ENCODE results near the gene TCTA. TPM values are rescaled to one million over a fixed set of nuclear protein-coding genes. Genes with fewer than 3 reads are reported as not detected.

Gene TCTA
- 14.0 and 17.2 TPM in 2 replicates for total RNA-seq (2022)
- Bru-seq, nascent RNA: percentile 67 among the genes with signal in this experiment
- percentile 74 among the genes with signal in this experiment for BruChase-seq, experiment 1, labeled RNA remaining after a 6-hour chase
- BruChase-seq, experiment 2, labeled RNA remaining after a 2-hour chase: percentile 66 among the genes with signal in this experiment
- long read RNA-seq, transcript TCTA-201 (3 exons, 2,146 nt): major isoform, 33 of 39 reads
- long read RNA-seq, partial matches to known transcripts: 2 of 39 reads
- long read RNA-seq, other reads (novel, unspliced or antisense): 2 of 39 reads

GRCh38 chr3:49411968-49412631 lies at the start of gene TCTA, which contains the start of gene RHOA:
TCTA (plus strand) TSS chr3:49412423; CDS start chr3:49412427, 4 bp downstream.
RHOA (minus strand) TSS chr3:49411976; CDS start chr3:49375589, 36,387 bp downstream.
- Mint-ChIP-seq H3K4me1 (ENCODE audit: insufficient read depth, unreplicated experiment) (peaks cover 32% of the 10 kb centered on the region), H3K36me3 (ENCODE audit: insufficient read depth, unreplicated experiment) (peaks cover 23% of the 10 kb centered on the region), H3K27me3 (ENCODE audit: insufficient read depth, unreplicated experiment) (no peaks in the 10 kb centered on the region), H3K27ac (ENCODE audit: low read depth, unreplicated experiment) (peak within 1 kb of the TSS; percentile 94), H3K4me3 (ENCODE audit: unreplicated experiment) (peak within 1 kb of the TSS; percentile 90), H3K9me3 (ENCODE audit: unreplicated experiment) (no peaks in the 10 kb centered on the region)
- TSS peak; percentile 73 for BruUV-seq (replicated peaks)
- ChIA-PET POLR2A (interaction anchor here (0.6 to 3.2 kb wide), 29 partner anchors 9 to 564 kb away, joined by 3 to 49 read pairs (median 5); partner anchors contain the start of genes AMT, ARIH2, DAG1 and GPX1), CTCF (interaction anchor here (0.6 to 1.9 kb wide), 3 partner anchors 9 to 1889 kb away, joined by 3 to 6 read pairs (median 4); partner anchors contain the start of gene NICN1)
- DNase-seq (ENCODE audit: unreplicated experiment): peak; percentile 100
- TF ChIP-seq CTCF (IDR thresholded peaks at IDR 0.05; ENCODE audit: unreplicated experiment): no peak
- intact Hi-C loops (cut with micrococcal nuclease): loop anchor here (1.0 to 5.0 kb wide), 5 partner anchors 17 to 65 kb away; partner anchors contain the start of genes GPX1 and NICN1

- no peak for TF ChIP-seq CTCF (IDR thresholded peaks at IDR 0.05; ENCODE audit: unreplicated experiment)
- H3K36me3 Mint-ChIP-seq (ENCODE audit: insufficient read depth, unreplicated experiment): peaks cover 91% of the 10 kb centered on the region
- no peak overlapping the region for H3K4me3 Mint-ChIP-seq (ENCODE audit: unreplicated experiment)
- BruUV-seq (replicated peaks): no TSS peak
- peak overlapping the region; percentile 64 for H3K27ac Mint-ChIP-seq (ENCODE audit: low read depth, unreplicated experiment)
- H3K27me3 Mint-ChIP-seq (ENCODE audit: insufficient read depth, unreplicated experiment): no peaks in the 10 kb centered on the region
- intact Hi-C loops (cut with micrococcal nuclease): no loop called here
- ChIA-PET POLR2A (interaction anchor here (1.0 kb wide), 1 partner anchor 49 kb away, joined by 4 read pairs; the partner anchor contains the start of gene RHOA), CTCF (interaction anchor here (0.6 kb wide), 1 partner anchor 56 kb away, joined by 3 read pairs; no protein-coding TSS in a partner anchor)
- H3K9me3 Mint-ChIP-seq (ENCODE audit: unreplicated experiment): no peaks in the 10 kb centered on the region
- peaks cover 7% of the 10 kb centered on the region for H3K4me1 Mint-ChIP-seq (ENCODE audit: insufficient read depth, unreplicated experiment)
- DNase-seq (ENCODE audit: unreplicated experiment): no peak
Observed at GRCh38 chr3:49362561-49362960, 49.7 kb upstream of the TCTA start.

- ChIA-PET POLR2A (interaction anchor here (0.7 to 1.0 kb wide), 3 partner anchors 11 to 250 kb away, joined by 4 read pairs; partner anchors contain the start of gene USP19), CTCF (interaction anchor here (0.7 kb wide), 1 partner anchor 31 kb away, joined by 6 read pairs; the partner anchor contains the start of gene USP4)
- H3K4me1 Mint-ChIP-seq (ENCODE audit: insufficient read depth, unreplicated experiment): no peaks in the 10 kb centered on the region
- BruUV-seq (replicated peaks): no TSS peak
- peaks cover 87% of the 10 kb centered on the region for H3K36me3 Mint-ChIP-seq (ENCODE audit: insufficient read depth, unreplicated experiment)
- peak overlapping the region; percentile 49 for H3K27ac Mint-ChIP-seq (ENCODE audit: low read depth, unreplicated experiment)
- no peaks in the 10 kb centered on the region for H3K9me3 Mint-ChIP-seq (ENCODE audit: unreplicated experiment)
- intact Hi-C loops (cut with micrococcal nuclease): no loop called here
- TF ChIP-seq CTCF (IDR thresholded peaks at IDR 0.05; ENCODE audit: unreplicated experiment): no peak
- no peak for DNase-seq (ENCODE audit: unreplicated experiment)
- no peak overlapping the region for H3K4me3 Mint-ChIP-seq (ENCODE audit: unreplicated experiment)
- no peaks in the 10 kb centered on the region for H3K27me3 Mint-ChIP-seq (ENCODE audit: insufficient read depth, unreplicated experiment)
Observed at GRCh38 chr3:49370585-49371290, 41.5 kb upstream of the TCTA start.
